GM10248 (cell line): ENCODE data around the gene RIC3.

ENCODE experiments used
- CTCF ChIA-PET: fragments of 300-600 bp; sonication (Branson Sonifier 250); formaldehyde crosslinking; extraction: SDS; loops from one replicate; lab custom pipeline; 2021; ENCODE audit warnings: antibody characterized with exemption; lab: Yijun Ruan, JAX
- POLR2A ChIA-PET: fragments of 350-650 bp; sonication (Branson Sonifier 250); formaldehyde crosslinking; extraction: SDS; loops from one replicate; lab custom pipeline; 2020; ENCODE audit warnings: antibody characterized with exemption; lab: Yijun Ruan, JAX
- DNase-seq: peaks from one replicate; pipeline ENCODE4 v3.0.0; 2012; ENCODE audit errors: extremely low spot score
- CTCF ChIP-seq: IDR thresholded peaks from 2 replicates; pipeline ENCODE4 v1.5.1; 2012; ENCODE audit warnings: mild to moderate bottlenecking, low read depth; ENCODE audit errors: extremely low read depth, missing control alignments, control extremely low read depth

RIC3 gene

DNA sequence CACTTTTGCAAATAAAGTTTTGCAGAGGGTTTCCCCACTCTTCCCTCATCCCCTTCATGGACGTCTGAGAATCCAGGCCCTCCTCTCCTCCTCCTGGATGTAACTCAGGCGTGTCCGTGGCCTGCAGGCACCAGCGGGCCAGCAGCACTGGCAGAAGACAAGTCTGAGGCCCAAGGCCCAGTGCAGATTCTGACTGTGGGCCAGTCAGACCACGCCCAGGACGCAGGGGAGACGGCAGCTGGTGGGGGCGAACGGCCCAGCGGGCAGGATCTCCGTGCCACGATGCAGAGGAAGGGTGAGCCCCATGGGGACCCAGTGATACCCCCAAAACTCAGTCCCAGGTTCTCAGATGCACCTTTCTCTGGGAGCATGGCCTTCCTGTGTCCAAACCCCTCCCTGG, 73.5 kb downstream of the RIC3 start:
- ChIA-PET POLR2A (no interaction called here), CTCF (interaction anchor here (1.5 to 19.1 kb wide), 6 partner anchors 6 to 89 kb away, joined by 3 to 408 read pairs (median 66); no protein-coding TSS in a partner anchor)
- DNase-seq = no peak
- TF ChIP-seq CTCF = no peak

DNA sequence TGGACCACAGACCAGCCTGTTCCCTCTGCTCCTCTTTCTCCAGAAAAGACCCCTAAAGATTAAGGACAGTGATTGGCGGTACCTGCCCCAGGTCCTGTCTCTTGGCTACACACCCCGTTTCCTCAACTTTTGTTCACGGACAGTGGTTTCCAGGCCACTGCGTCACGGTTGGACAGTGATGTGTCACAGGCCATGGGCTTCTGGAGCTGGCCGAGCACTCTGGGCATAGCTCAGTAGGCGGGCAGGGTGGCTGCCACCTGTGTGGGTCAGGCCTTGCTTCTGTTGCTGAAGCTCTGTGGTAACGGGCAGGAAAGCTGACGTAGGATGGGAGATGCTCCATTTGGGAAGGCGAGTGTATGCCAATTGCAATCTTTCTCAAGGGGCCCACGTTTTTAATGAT, 74.2 kb downstream of the RIC3 start:
- no peak for TF ChIP-seq CTCF
- ChIA-PET POLR2A (no interaction called here), CTCF (interaction anchor here (1.5 to 19.1 kb wide), 4 partner anchors 13 to 88 kb away, joined by 3 to 408 read pairs (median 141); no protein-coding TSS in a partner anchor)
- DNase-seq = no peak

GRCh38 chr11:8093931-8094575, 74.8 kb downstream of the RIC3 start:
- no peak for TF ChIP-seq CTCF
- CTCF ChIA-PET = interaction anchor here (0.9 to 19.1 kb wide), 7 partner anchors 6 to 88 kb away, joined by 3 to 408 read pairs (median 3); no protein-coding TSS in a partner anchor
- POLR2A ChIA-PET = no interaction called here

GRCh38 chr11:8092587-8093424, 76.0 kb downstream of the RIC3 start:
- ChIA-PET CTCF (interaction anchor here (0.9 to 19.1 kb wide), 8 partner anchors 7 to 86 kb away, joined by 3 to 408 read pairs (median 14); no protein-coding TSS in a partner anchor), POLR2A (no interaction called here)
- TF ChIP-seq CTCF = peak; percentile 54
- DNase-seq = peak; percentile 82

More at GRCh38 chr11:8093931-8094575, 74.8 kb downstream of the RIC3 start:
- no peak for DNase-seq

DNA sequence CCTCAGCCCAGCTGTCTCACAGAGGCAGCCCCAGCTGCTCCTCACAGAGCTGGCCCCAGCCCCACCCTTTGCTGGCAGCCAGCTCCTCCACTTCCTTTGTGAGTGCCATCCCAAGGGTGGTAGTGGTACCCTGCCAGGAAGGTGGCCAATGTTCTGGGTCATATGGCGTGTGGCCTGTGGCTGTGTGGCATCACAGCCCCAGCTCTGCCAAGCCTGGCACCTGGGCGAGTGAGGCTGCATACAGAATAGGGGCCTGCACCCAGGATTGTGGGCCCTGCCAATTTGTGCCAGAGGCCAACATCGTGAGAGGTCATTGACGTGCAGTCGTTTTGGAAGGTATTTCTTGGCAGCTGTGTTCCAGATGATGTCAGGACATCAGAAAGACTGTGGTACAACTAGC, 77.1 kb downstream of the RIC3 start:
- CTCF ChIA-PET = interaction anchor here (1.0 to 19.1 kb wide), 8 partner anchors 8 to 85 kb away, joined by 3 to 408 read pairs (median 13); no protein-coding TSS in a partner anchor
- POLR2A ChIA-PET = no interaction called here
- peak; percentile 6 for DNase-seq
- TF ChIP-seq CTCF = no peak

- CTCF ChIA-PET = interaction anchor here (0.9 to 19.1 kb wide), 14 partner anchors 9 to 104 kb away, joined by 3 to 408 read pairs (median 4); partner anchors contain the start of gene EIF3F
- peak; percentile 43 for TF ChIP-seq CTCF
- peak; percentile 39 for DNase-seq
- POLR2A ChIA-PET = no interaction called here
These were observed 78.1 kb downstream of the RIC3 start for GRCh38 chr11:8090756-8091155.
